Measurements from ENCODE around the gene UBLCP1. TPM values are rescaled to one million over a fixed set of nuclear protein-coding genes. Genes with fewer than 3 reads are reported as not detected.

The UBLCP1 gene
- total and polyA plus RNA-seq, 2 of the 8 experiments (the other 6 are each of a cell fraction or from before 2014, with no cell fraction given) = 13.0 to 40.9 TPM

- H3K18ac ChIP-seq (ENCODE audit: extremely low read depth, low read length) = no peak overlapping the region
- H4K20me1 ChIP-seq (replicated peaks in 1 of 2; ENCODE audit: control insufficient read depth in 1 of 2, insufficient read depth in 2 of 2, low read length in 2 of 2) = peaks cover 0 to 1% of the 10 kb centered on the region in 2 experiments
- peaks cover 0 to 2% (median 0%) of the 10 kb centered on the region in 4 experiments; a peak in 1 of 7 replicates for H3K4me1 ChIP-seq (replicated peaks in 1 of 4; ENCODE audit: control insufficient read depth in 3 of 4, insufficient read depth in 4 of 4, low read length in 3 of 4)
- no peak overlapping the region for H3K4me3 ChIP-seq (ENCODE audit: extremely low read depth in 1 of 4, insufficient read depth in 2 of 4, low read depth in 3 of 4, low read length in 4 of 4)
- H2BK20ac ChIP-seq (ENCODE audit: low read length) = no peak overlapping the region
- H3K27ac ChIP-seq (ENCODE audit: low read depth, low read length) = no peak overlapping the region
- no peak overlapping the region for H2BK12ac ChIP-seq (ENCODE audit: low read depth, low read length)
- H2BK120ac ChIP-seq (replicated peaks; ENCODE audit: low read depth, low read length) = no peak overlapping the region
- no peak overlapping the region for H3K56ac ChIP-seq (replicated peaks; ENCODE audit: insufficient read length, low read depth, low read length)
- H3K23ac ChIP-seq (ENCODE audit: insufficient read length) = no peak overlapping the region
- DNase-seq (ENCODE audit: low read depth in 1 of 2, low spot score in 2 of 2) (no peak), FAIRE-seq (no peak)
- H2BK5ac ChIP-seq (ENCODE audit: low read depth, low read length) = no peak overlapping the region
- H2AK5ac ChIP-seq (ENCODE audit: low read depth, low read length) = no peak overlapping the region
- no peaks in the 10 kb centered on the region for H3K23me2 ChIP-seq (ENCODE audit: low read depth, low read length)
- H2AFZ ChIP-seq (ENCODE audit: low read length) = no peak overlapping the region
- H3K4me2 ChIP-seq (ENCODE audit: insufficient read depth in 1 of 2, low read depth in 2 of 2, low read length in 2 of 2) = no peak overlapping the region
- ChIA-PET CTCF (ENCODE audit: partially characterized antibody) (no interaction called here), POLR2A (ENCODE audit: partially characterized antibody) (no interaction called here)
- no peak overlapping the region for H3K14ac ChIP-seq (ENCODE audit: insufficient read length)
- no peaks in the 10 kb centered on the region for H3K36me3 ChIP-seq (ENCODE audit: control insufficient read depth in 2 of 4, insufficient read depth in 4 of 4, low read length in 3 of 4)
- no peak overlapping the region for H3K9ac ChIP-seq (replicated peaks in 1 of 4; ENCODE audit: extremely low read depth in 1 of 4, low read depth in 3 of 4, low read length in 3 of 4)
- peaks cover 14 to 31% (median 28%) of the 10 kb centered on the region in 4 experiments for H3K27me3 ChIP-seq (replicated peaks in 1 of 4; ENCODE audit: control insufficient read depth in 3 of 4, extremely low read depth in 1 of 4, insufficient read depth in 3 of 4, low read length in 3 of 4)
- H4K8ac ChIP-seq (ENCODE audit: extremely low read depth, insufficient read depth, low read length) = no peak overlapping the region
- 93% methylated on average over 3 of the region's 3 CpGs; no CpG with 5 or more reads in 1 of the 2 experiments for WGBS, 2 experiments (ENCODE audit: extremely low coverage in 1 of 2, insufficient coverage in 1 of 2, insufficient read length in 1 of 2, insufficient replicate concordance in 2 of 2, low coverage in 1 of 2, low lambda C conversion rate in 2 of 2, missing lambda C conversion rate in 1 of 2)
- no peak overlapping the region for H2BK15ac ChIP-seq (ENCODE audit: low read length)
- H3K4ac ChIP-seq (replicated peaks; ENCODE audit: insufficient read length, low read depth, low read length) = no peak overlapping the region
- H4K5ac ChIP-seq (ENCODE audit: insufficient read length, low read depth, low read length) = no peak overlapping the region
- no peaks in the 10 kb centered on the region for H3K9me3 ChIP-seq (ENCODE audit: insufficient read depth in 2 of 2, low read depth in 1 of 2, low read length in 1 of 2)
- H4K91ac ChIP-seq (replicated peaks; ENCODE audit: insufficient read length, low read length) = no peak overlapping the region
- no peaks in the 10 kb centered on the region for H3K79me2 ChIP-seq (ENCODE audit: control insufficient read depth in 1 of 2, insufficient read depth in 2 of 2, low read length in 2 of 2)
- no peaks in the 10 kb centered on the region for H3K79me1 ChIP-seq (ENCODE audit: low read depth, low read length)
- TF ChIP-seq E2F6 (IDR thresholded peaks at IDR 0.05) = no peak
- no peak for TF ChIP-seq NRF1 (IDR thresholded peaks at IDR 0.05; ENCODE audit: low read depth, low read length)
- no peak for TF ChIP-seq BACH1 (IDR thresholded peaks at IDR 0.05; ENCODE audit: low read length)
- TF ChIP-seq KDM1A (IDR thresholded peaks at IDR 0.05; ENCODE audit: borderline replicate concordance, low read length) = no peak
- no peak for TF ChIP-seq NANOG (IDR thresholded peaks at IDR 0.05; ENCODE audit: insufficient read depth, low read depth, low read length, poor library complexity, severe bottlenecking)
- no peak for TF ChIP-seq RBBP5 (IDR thresholded peaks at IDR 0.05; ENCODE audit: borderline replicate concordance, low read depth, low read length)
- TF ChIP-seq GABPA (IDR thresholded peaks at IDR 0.05; ENCODE audit: borderline replicate concordance, insufficient read depth, low read length) = no peak
- no peak for TF ChIP-seq CBX8 (IDR thresholded peaks at IDR 0.05; ENCODE audit: borderline replicate concordance, low read depth, low read length)
- no peak for TF ChIP-seq KDM4A (IDR thresholded peaks at IDR 0.05; ENCODE audit: low read depth, low read length, severe bottlenecking)
- TF ChIP-seq SP1 (IDR thresholded peaks at IDR 0.05; ENCODE audit: low read depth, low read length) = no peak
- TF ChIP-seq SUZ12 (IDR thresholded peaks at IDR 0.05; ENCODE audit: low read length) = no peak
- no peak for TF ChIP-seq SIN3A (conservative IDR thresholded peaks at IDR 0.05 in 1 of 2, IDR thresholded peaks at IDR 0.05 in 1 of 2; ENCODE audit: low read depth in 1 of 2, low read length in 2 of 2)
- no peak for TF ChIP-seq SIRT6 (IDR thresholded peaks at IDR 0.05; ENCODE audit: low read length)
- no peak for TF ChIP-seq CEBPB (IDR thresholded peaks at IDR 0.05; ENCODE audit: low read depth, low read length)
These were observed 39.6 kb upstream of the UBLCP1 start for GRCh38 chr5:159223469-159223868.

Measured in H1 (cell line).